CD4-positive, alpha-beta memory T cell (primary cell): ENCODE data around the gene SPC24. TPM values are rescaled to one million over a fixed set of nuclear protein-coding genes. Genes with fewer than 3 reads are reported as not detected.
"Not testable (repeated sequence)": the region's sequence is repeated elsewhere in the genome, so short reads cannot be mapped to it uniquely, and the experiment has no call there.

Source experiments
- CTCF ChIA-PET: fragments of 350-600 bp; sonication (Branson Sonifier 250); formaldehyde crosslinking; loops from one replicate; lab custom pipeline; 2021; ENCODE audit warnings: inconsistent platforms; ENCODE audit not compliant: partially characterized antibody; lab: Charles Lee
- POLR2A ChIA-PET: fragments of 350-600 bp; sonication (Branson Sonifier 250); formaldehyde crosslinking; loops from one replicate; lab custom pipeline; 2021; ENCODE audit not compliant: partially characterized antibody; lab: Charles Lee
- DNase-seq, 5 donors: peaks; one replicate each; pipeline versions ENCODE4 v3.0.0 to v3.0.0-alpha.2; 2020 to 2022; ENCODE audit warnings: mixed read lengths in 1 of 5
- H3K27ac ChIP-seq: one replicate; pipeline ENCODE4 v1.7.0; 2013; ENCODE audit warnings: low read depth, low read length
- H3K27me3 ChIP-seq: 2 replicates; pipeline ENCODE4 v1.7.0; 2013; ENCODE audit warnings: mild to moderate bottlenecking, low read length, moderate library complexity; ENCODE audit not compliant: insufficient read depth
- H3K36me3 ChIP-seq: 2 replicates; pipeline ENCODE4 v1.7.0; 2013; ENCODE audit warnings: mild to moderate bottlenecking, low read length, moderate library complexity; ENCODE audit not compliant: insufficient read depth
- H3K4me1 ChIP-seq: 2 replicates; pipeline ENCODE4 v1.7.0; 2013; ENCODE audit warnings: mild to moderate bottlenecking, low read length, moderate library complexity; ENCODE audit not compliant: insufficient read depth
- H3K4me3 ChIP-seq, 2 donors: one replicate each; pipeline ENCODE4 v1.7.0; 2013; ENCODE audit warnings: low read length in 2 of 2, mild to moderate bottlenecking in 1 of 2
- H3K9me3 ChIP-seq, 2 donors: one replicate each; pipeline ENCODE4 v1.7.0; 2013; ENCODE audit warnings: low read length in 2 of 2, control low read depth in 1 of 2; ENCODE audit not compliant: control insufficient read depth in 1 of 2
- H3K27ac Mint-ChIP-seq, 7 donors: one replicate each; pipeline ENCODE4 v1.8.0; 2020 to 2021; ENCODE audit warnings: mixed read lengths in 7 of 7, mild to moderate bottlenecking in 6 of 7, inconsistent platforms in 3 of 7, moderate library complexity in 3 of 7
- H3K27me3 Mint-ChIP-seq, 2 donors: one replicate each; pipeline ENCODE4 v1.8.0; 2020 to 2021; ENCODE audit warnings: mixed read lengths in 2 of 2
- H3K36me3 Mint-ChIP-seq, 2 donors: one replicate each; pipeline ENCODE4 v1.8.0; 2020 to 2021; ENCODE audit warnings: mixed read lengths in 2 of 2, inconsistent platforms in 1 of 2, mild to moderate bottlenecking in 1 of 2
- H3K4me1 Mint-ChIP-seq, 4 donors: one replicate each; pipeline ENCODE4 v1.8.0; 2020 to 2021; ENCODE audit warnings: mixed read lengths in 4 of 4, mild to moderate bottlenecking in 1 of 4
- H3K4me3 Mint-ChIP-seq, 8 donors: one replicate each; pipeline ENCODE4 v1.8.0; 2020 to 2021; ENCODE audit warnings: mixed read lengths in 8 of 8, mild to moderate bottlenecking in 7 of 8, moderate library complexity in 6 of 8, inconsistent platforms in 3 of 8
- H3K9me3 Mint-ChIP-seq, 8 donors: one replicate each; pipeline ENCODE4 v1.8.0; 2020 to 2021; ENCODE audit warnings: mixed read lengths in 8 of 8, mild to moderate bottlenecking in 5 of 8, inconsistent platforms in 3 of 8, moderate library complexity in 1 of 8
- intact Hi-C: fragments of 100-400 bp; cut with micrococcal nuclease; formaldehyde crosslinking; loops from one replicate; pipeline ENCODE4 v1.15.1; 2023
- polyA plus RNA-seq, 2 donors: library from polyadenylated mRNA; unstranded; fragments of 300-500 nt; fragmentation: Illumina TruSeq; gene quantifications; one replicate each; pipeline ENCODE4 v1.2.3, GENCODE V29; 2021
- total RNA-seq, 2 experiments: library from RNA; stranded (reverse); gene quantifications; one replicate each; pipeline ENCODE4 v1.2.3, GENCODE V29; 2021

Gene SPC24
- total and polyA plus RNA-seq, 4 experiments from 2014 or later: 0.32 to 1.9 (median 0.84) TPM; not detected in 1

DNA sequence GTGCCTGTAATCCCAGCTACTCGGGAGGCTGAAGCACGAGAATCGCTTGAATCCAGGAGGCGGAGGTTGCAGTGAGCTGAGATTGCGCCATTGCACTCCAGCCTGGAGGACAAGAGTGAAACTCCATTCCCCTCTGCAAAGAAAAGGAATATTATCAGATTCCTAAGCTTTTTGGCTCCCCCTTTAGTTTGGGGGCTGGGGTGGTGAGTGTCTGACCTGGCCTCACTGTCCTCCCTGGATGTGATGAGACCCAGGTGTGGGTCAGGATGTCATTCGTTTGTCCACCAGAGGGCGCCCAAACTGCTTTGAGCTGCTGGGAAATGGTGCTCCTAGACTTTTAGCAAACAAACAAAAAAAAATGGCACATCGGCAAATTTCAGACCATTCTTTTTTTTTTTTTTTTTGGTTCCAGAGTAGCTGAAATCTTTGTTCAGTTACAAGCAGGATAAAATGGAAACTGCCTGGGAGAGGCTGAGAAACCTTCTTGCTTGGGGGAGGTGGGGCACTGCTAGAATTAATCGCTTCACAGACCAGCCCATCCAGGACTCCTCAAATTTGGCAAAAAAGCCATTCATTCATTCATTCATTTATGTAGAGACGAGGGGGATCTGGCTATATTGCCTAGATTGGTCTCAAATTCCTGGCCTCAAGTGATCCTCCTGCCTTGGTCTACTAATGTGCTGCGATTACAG is 29.4 kb downstream of the SPC24 start:
- POLR2A ChIA-PET: interaction anchor here (0.9 to 3.3 kb wide), 7 partner anchors 31 to 91 kb away, joined by 3 to 20 read pairs (median 5); no protein-coding TSS in a partner anchor
- Histone ChIP-seq H3K4me1 (no peaks in the 10 kb centered on the region), H3K9me3 (no peaks in the 10 kb centered on the region), H3K27me3 (no peaks in the 10 kb centered on the region), H3K36me3 (peaks cover 28% of the 10 kb centered on the region), H3K27ac (no peak overlapping the region), H3K4me3 (no peak overlapping the region)
- Mint-ChIP-seq H3K36me3 (peaks cover 27 to 35% of the 10 kb centered on the region in 2 donors), H3K4me1 (peaks cover 0 to 4% (median under 1%) of the 10 kb centered on the region in 4 donors), H3K27me3 (no peaks in the 10 kb centered on the region), H3K9me3 (no peaks in the 10 kb centered on the region), H3K27ac (peak overlapping the region in 6 of 7 donors; percentile 46 to 82 (median 64)), H3K4me3 (no peak overlapping the region)
- intact Hi-C loops: loop anchor here (1.0 to 2.0 kb wide), 2 partner anchors 35 to 90 kb away; no protein-coding TSS in a partner anchor
- CTCF ChIA-PET: interaction anchor here (0.7 to 8.8 kb wide), 37 partner anchors 9 to 1992 kb away, joined by 3 to 150 read pairs (median 4); partner anchors contain the start of gene LDLR
- DNase-seq: peak; percentile 62 to 66 (median 65)

DNA sequence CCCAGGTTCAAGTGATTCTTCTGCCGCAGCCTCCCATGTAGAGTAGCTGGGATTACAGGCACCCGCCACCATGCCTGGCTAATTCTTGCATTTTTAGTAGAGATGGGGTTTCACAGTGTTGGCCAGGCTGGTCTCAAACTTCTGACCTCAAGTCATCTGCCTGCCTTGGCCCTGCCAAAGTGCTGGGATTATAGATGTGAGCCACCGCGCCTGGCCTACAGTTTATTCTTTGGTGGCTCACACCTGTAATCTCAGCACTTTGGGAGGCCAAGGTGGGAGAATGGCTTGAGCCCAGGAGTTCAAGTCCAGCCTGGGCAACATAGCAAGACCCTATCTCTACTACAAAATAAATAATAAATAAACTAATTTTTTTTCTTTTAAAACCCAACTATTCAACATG is 31.4 kb downstream of the SPC24 start:
- not testable (repeated sequence) for H3K4me3 ChIP-seq
- CTCF ChIA-PET: interaction anchor here (0.5 to 8.8 kb wide), 6 partner anchors 13 to 466 kb away, joined by 3 to 150 read pairs (median 22); partner anchors contain the start of gene LDLR
- peaks cover 31 to 34% of the 10 kb centered on the region in 2 donors for H3K36me3 Mint-ChIP-seq

DNA sequence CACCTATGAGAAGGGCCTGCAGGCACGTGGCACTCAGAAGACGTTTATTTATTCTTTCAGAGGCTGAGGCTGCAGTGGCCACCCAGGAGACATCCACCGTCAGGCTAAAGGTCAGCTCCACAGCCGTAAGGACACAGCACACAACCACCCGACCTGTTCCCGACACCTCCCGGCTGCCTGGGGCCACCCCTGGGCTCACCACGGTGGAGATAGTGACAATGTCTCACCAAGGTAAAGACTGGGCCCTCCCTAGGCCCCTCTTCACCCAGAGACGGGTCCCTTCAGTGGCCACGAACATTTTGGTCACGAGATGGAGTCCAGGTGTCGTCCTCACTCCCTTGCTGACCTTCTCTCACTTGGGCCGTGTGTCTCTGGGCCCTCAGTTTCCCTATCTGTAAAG is 32.5 kb downstream of the SPC24 start:
- no peaks in the 10 kb centered on the region for H3K27me3 ChIP-seq
- CTCF ChIA-PET: interaction anchor here (8.8 kb wide), 1 partner anchor 88 kb away, joined by 150 read pairs; no protein-coding TSS in a partner anchor
- Mint-ChIP-seq H3K27ac (peak overlapping the region in 2 of 7 donors; percentile 55 to 86), H3K9me3 (peaks cover 0 to 1% (median 0%) of the 10 kb centered on the region in 8 donors), H3K36me3 (peaks cover 35 to 37% of the 10 kb centered on the region in 2 donors), H3K4me1 (peaks cover 0 to 2% (median under 1%) of the 10 kb centered on the region in 4 donors), H3K27me3 (no peaks in the 10 kb centered on the region), H3K4me3 (no peak overlapping the region)
- H3K36me3 ChIP-seq: peaks cover 24% of the 10 kb centered on the region
- H3K4me3 ChIP-seq: no peak overlapping the region
- DNase-seq: no peak
- no peak overlapping the region for H3K27ac ChIP-seq
- H3K4me1 ChIP-seq: no peaks in the 10 kb centered on the region
- POLR2A ChIA-PET: interaction anchor here (0.6 kb wide), 1 partner anchor 34 kb away, joined by 3 read pairs; no protein-coding TSS in a partner anchor
- intact Hi-C loops: no loop called here
- no peaks in the 10 kb centered on the region for H3K9me3 ChIP-seq

More for the DNA sequence above, 31.4 kb downstream of the SPC24 start:
- DNase-seq, H3K27ac Mint-ChIP-seq, H3K27me3 ChIP-seq, H3K9me3 Mint-ChIP-seq, POLR2A ChIA-PET, H3K4me1 Mint-ChIP-seq, intact Hi-C loops, H3K9me3 ChIP-seq, H3K4me3 Mint-ChIP-seq, H3K27ac ChIP-seq, H3K27me3 Mint-ChIP-seq, H3K4me1 ChIP-seq: not testable (repeated sequence)
- peaks cover 24% of the 10 kb centered on the region for H3K36me3 ChIP-seq

DNA sequence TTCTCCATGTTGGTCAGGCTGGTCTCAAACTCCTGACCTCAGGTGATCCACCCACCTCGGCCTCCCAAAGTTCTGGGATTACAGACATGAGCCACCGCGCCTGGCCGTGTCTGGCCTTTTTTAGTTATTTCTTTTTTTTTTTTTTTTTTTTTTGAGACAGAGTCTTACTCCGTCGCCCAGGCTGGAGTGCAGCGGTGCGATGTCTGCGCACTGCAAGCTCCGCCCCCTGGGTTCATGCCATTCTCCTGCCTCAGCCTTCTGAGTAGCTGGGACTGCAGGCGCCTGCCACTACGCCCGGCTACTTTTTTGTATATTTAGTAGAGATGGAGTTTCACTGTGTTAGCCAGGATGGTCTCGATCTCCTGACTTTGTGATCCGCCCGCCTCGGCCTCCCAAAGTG is 33.6 kb downstream of the SPC24 start:
- H3K36me3 Mint-ChIP-seq: peaks cover 31 to 33% of the 10 kb centered on the region in 2 donors
- H3K4me1 Mint-ChIP-seq, H3K27ac ChIP-seq, DNase-seq, H3K27me3 Mint-ChIP-seq, POLR2A ChIA-PET, H3K27me3 ChIP-seq, H3K4me3 Mint-ChIP-seq, intact Hi-C loops, H3K4me1 ChIP-seq, H3K27ac Mint-ChIP-seq, H3K9me3 Mint-ChIP-seq, H3K4me3 ChIP-seq, H3K9me3 ChIP-seq: not testable (repeated sequence)
- CTCF ChIA-PET: interaction anchor here (0.7 kb wide), 1 partner anchor 541 kb away, joined by 3 read pairs; no protein-coding TSS in a partner anchor
- H3K36me3 ChIP-seq: peaks cover 25% of the 10 kb centered on the region

GRCh38 chr19:11116507-11116906 is 39.1 kb downstream of the SPC24 start:
- Mint-ChIP-seq H3K4me1 (no peaks in the 10 kb centered on the region), H3K9me3 (peaks cover 0 to 1% (median 0%) of the 10 kb centered on the region in 8 donors), H3K27me3 (no peaks in the 10 kb centered on the region), H3K27ac (peak overlapping the region in 2 of 7 donors; percentile 25 to 62), H3K4me3 (no peak overlapping the region), H3K36me3 (peaks cover 42 to 44% of the 10 kb centered on the region in 2 donors)
- POLR2A ChIA-PET: no interaction called here
- intact Hi-C loops: no loop called here
- no peak for DNase-seq
- Histone ChIP-seq H3K27ac (no peak overlapping the region), H3K9me3 (no peaks in the 10 kb centered on the region), H3K4me1 (no peaks in the 10 kb centered on the region), H3K4me3 (no peak overlapping the region), H3K27me3 (no peaks in the 10 kb centered on the region), H3K36me3 (peaks cover 43% of the 10 kb centered on the region)
- CTCF ChIA-PET: interaction anchor here (1.8 to 2.5 kb wide), 2 partner anchors 10 to 81 kb away, joined by 5 to 10 read pairs; no protein-coding TSS in a partner anchor

- Histone ChIP-seq H3K27me3 (no peaks in the 10 kb centered on the region), H3K4me3 (no peak overlapping the region), H3K36me3 (peaks cover 46% of the 10 kb centered on the region), H3K9me3 (no peaks in the 10 kb centered on the region), H3K27ac (no peak overlapping the region), H3K4me1 (no peaks in the 10 kb centered on the region)
- Mint-ChIP-seq H3K4me1 (no peaks in the 10 kb centered on the region), H3K27ac (no peak overlapping the region), H3K36me3 (peaks cover 41 to 44% of the 10 kb centered on the region in 2 donors), H3K9me3 (peaks cover 0 to 1% (median 0%) of the 10 kb centered on the region in 8 donors), H3K27me3 (no peaks in the 10 kb centered on the region), H3K4me3 (no peak overlapping the region)
- DNase-seq: no peak
- intact Hi-C loops: no loop called here
- ChIA-PET CTCF (interaction anchor here (2.5 kb wide), 1 partner anchor 10 kb away, joined by 10 read pairs; no protein-coding TSS in a partner anchor), POLR2A (no interaction called here)
Measured at GRCh38 chr19:11115895-11116446, 39.6 kb downstream of the SPC24 start.

DNA sequence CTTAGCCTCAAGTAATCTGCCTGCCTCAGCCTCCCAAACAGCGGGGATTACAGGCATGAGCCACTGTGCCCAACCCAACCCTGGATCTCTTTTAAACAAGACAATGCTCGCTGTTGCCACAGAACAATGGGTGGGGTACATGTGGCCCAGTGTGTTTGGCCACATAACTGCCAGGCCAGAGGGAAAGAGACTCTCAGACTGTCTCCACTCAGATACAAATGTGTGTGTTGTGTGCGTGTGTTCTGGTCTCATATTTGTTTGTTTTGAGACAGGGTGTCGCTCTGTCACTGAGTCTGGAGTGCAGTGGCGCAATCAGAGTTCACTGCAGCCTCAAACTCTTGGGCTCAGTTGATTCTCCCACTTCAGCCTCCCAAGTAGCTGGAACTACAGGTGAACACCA is 40.5 kb downstream of the SPC24 start:
- POLR2A ChIA-PET: no interaction called here
- DNase-seq: no peak
- CTCF ChIA-PET: no interaction called here

More for the DNA sequence above, 40.5 kb downstream of the SPC24 start:
- Mint-ChIP-seq H3K4me1 (no peaks in the 10 kb centered on the region), H3K4me3 (no peak overlapping the region), H3K36me3 (peaks cover 33 to 42% of the 10 kb centered on the region in 2 donors), H3K9me3 (no peaks in the 10 kb centered on the region), H3K27ac (peak overlapping the region in 1 of 7 donors; percentile 53), H3K27me3 (no peaks in the 10 kb centered on the region)
- no peaks in the 10 kb centered on the region for H3K4me1 ChIP-seq
- H3K9me3 ChIP-seq: no peaks in the 10 kb centered on the region
- no peak overlapping the region for H3K27ac ChIP-seq
- intact Hi-C loops: no loop called here
- no peak overlapping the region for H3K4me3 ChIP-seq
- peaks cover 44% of the 10 kb centered on the region for H3K36me3 ChIP-seq
- H3K27me3 ChIP-seq: no peaks in the 10 kb centered on the region
